ENCODE measurements around the gene AGK.

- TF ChIP-seq CTCF (IDR thresholded peaks at IDR 0.05; ENCODE audit: insufficient read depth, low read length, poor library complexity, severe bottlenecking) (no peak), EZH2phosphoT487 (conservative IDR thresholded peaks at IDR 0.05; ENCODE audit: low read length) (no peak)
Observed at GRCh38 chr7:141646826-141647480, 95.7 kb downstream of the AGK start.

Data from SU-DHL-6 (cell line).